WTC11 (cell line): ENCODE measurements around the gene SIRT2. TPM values are rescaled to one million over a fixed set of nuclear protein-coding genes. Genes with fewer than 3 reads are reported as not detected.

Experiments
- ATF6 ChIP-seq: sonication (generic); formaldehyde crosslinking; IDR thresholded peaks from 2 replicates; pipeline ENCODE4 v1.8.1; 2023; ENCODE audit warnings: mild to moderate bottlenecking, missing genetic modification reagents
- E2F5 ChIP-seq: sonication (generic); formaldehyde crosslinking; IDR thresholded peaks from 2 replicates; pipeline ENCODE4 v1.8.1; 2022; ENCODE audit warnings: mild to moderate bottlenecking, moderate library complexity, missing genetic modification reagents
- ELF4 ChIP-seq: sonication (generic); formaldehyde crosslinking; IDR thresholded peaks from 2 replicates; pipeline ENCODE4 v1.8.1; 2022; ENCODE audit warnings: low read depth, mild to moderate bottlenecking, moderate library complexity, missing genetic modification reagents
- FOXJ3 ChIP-seq: sonication (generic); formaldehyde crosslinking; IDR thresholded peaks from 2 replicates; pipeline ENCODE4 v1.9.0; 2021; ENCODE audit warnings: missing genetic modification reagents, mild to moderate bottlenecking, borderline replicate concordance
- GABPB1 ChIP-seq: sonication (generic); formaldehyde crosslinking; IDR thresholded peaks from 2 replicates; pipeline ENCODE4 v1.8.1; 2023; ENCODE audit warnings: mild to moderate bottlenecking, missing genetic modification reagents
- GRHL2 ChIP-seq: fragments of 250-450 bp; sonication (Bioruptor Pico); IDR thresholded peaks from 2 replicates; pipeline ENCODE4 v1.8.0; 2022; ENCODE audit warnings: mild to moderate bottlenecking, moderate library complexity; ENCODE audit not compliant: insufficient replicate concordance, severe bottlenecking
- GTF2I ChIP-seq: fragments of 250-450 bp; sonication (Bioruptor Pico); conservative IDR thresholded peaks from 2 replicates; pipeline ENCODE4 v1.4.0; 2021; ENCODE audit warnings: mild to moderate bottlenecking
- IRF2 ChIP-seq: sonication (generic); formaldehyde crosslinking; IDR thresholded peaks from 2 replicates; pipeline ENCODE4 v1.8.0; 2022; ENCODE audit warnings: low read depth, missing genetic modification reagents, borderline replicate concordance
- JUN ChIP-seq: sonication (generic); formaldehyde crosslinking; IDR thresholded peaks from 2 replicates; pipeline ENCODE4 v1.8.0; 2023; ENCODE audit warnings: mild to moderate bottlenecking, missing genetic modification reagents
- NFYB ChIP-seq: sonication (generic); formaldehyde crosslinking; conservative IDR thresholded peaks from 2 replicates; pipeline ENCODE4 v1.8.0; 2022; ENCODE audit warnings: low read depth, missing genetic modification reagents
- PREB ChIP-seq: sonication (generic); formaldehyde crosslinking; IDR thresholded peaks from 2 replicates; pipeline ENCODE4 v1.8.1; 2022; ENCODE audit warnings: mild to moderate bottlenecking, missing genetic modification reagents, moderate library complexity, borderline replicate concordance
- SOX15 ChIP-seq: fragments of 250-450 bp; sonication (Bioruptor Pico); IDR thresholded peaks from 2 replicates; pipeline ENCODE4 v1.9.0; 2021; ENCODE audit warnings: mild to moderate bottlenecking
- SP1 ChIP-seq: sonication (generic); formaldehyde crosslinking; conservative IDR thresholded peaks from 2 replicates; pipeline ENCODE4 v1.8.1; 2022; ENCODE audit warnings: missing genetic modification reagents
- TEAD1 ChIP-seq: sonication (generic); formaldehyde crosslinking; IDR thresholded peaks from 2 replicates; pipeline ENCODE4 v1.8.0; 2022; ENCODE audit warnings: mild to moderate bottlenecking, missing genetic modification reagents
- TP53 ChIP-seq: sonication (generic); formaldehyde crosslinking; IDR thresholded peaks from 2 replicates; pipeline ENCODE4 v1.8.1; 2023; ENCODE audit warnings: mild to moderate bottlenecking, missing genetic modification reagents
- ZNF263 ChIP-seq: sonication (generic); formaldehyde crosslinking; IDR thresholded peaks from 2 replicates; pipeline ENCODE4 v1.8.1; 2022; ENCODE audit warnings: low read depth, mild to moderate bottlenecking, moderate library complexity, missing genetic modification reagents
- ZNF317 ChIP-seq: sonication (generic); formaldehyde crosslinking; IDR thresholded peaks from 2 replicates; pipeline ENCODE4 v1.8.1; 2023; ENCODE audit warnings: low read depth, mild to moderate bottlenecking, moderate library complexity, missing genetic modification reagents, borderline replicate concordance
- ZNF396 ChIP-seq: fragments of 250-450 bp; sonication (Bioruptor Pico); IDR thresholded peaks from 2 replicates; pipeline ENCODE4 v1.8.0; 2021; ENCODE audit warnings: mild to moderate bottlenecking, moderate library complexity, borderline replicate concordance
- ZNF416 ChIP-seq: fragments of 250-450 bp; sonication (Bioruptor Pico); IDR thresholded peaks from 2 replicates; pipeline ENCODE4 v1.9.0; 2021; ENCODE audit warnings: mild to moderate bottlenecking, inconsistent platforms
- total RNA-seq: library from RNA; stranded (reverse); gene quantifications from 3 replicates; pipeline ENCODE4 v1.2.3, GENCODE V29; 2021
- TF ChIP-seq, protein P1 (sequence below): fragments of 250-450 bp; sonication (Bioruptor Pico); IDR thresholded peaks from 2 replicates; pipeline ENCODE4 v1.9.0; 2021; ENCODE audit warnings: mild to moderate bottlenecking, borderline replicate concordance
- TF ChIP-seq, protein P2 (sequence below): fragments of 250-450 bp; sonication (Bioruptor Pico); IDR thresholded peaks from 2 replicates; pipeline ENCODE4 v1.8.0; 2021; ENCODE audit warnings: mild to moderate bottlenecking
- TF ChIP-seq, protein P3 (sequence below): sonication (generic); formaldehyde crosslinking; IDR thresholded peaks from 2 replicates; pipeline ENCODE4 v1.8.1; 2023; ENCODE audit warnings: mild to moderate bottlenecking, missing genetic modification reagents
- TF ChIP-seq, protein P4 (sequence below): fragments of 250-450 bp; sonication (Bioruptor Pico); IDR thresholded peaks from 2 replicates; pipeline ENCODE4 v1.9.0; 2021; ENCODE audit warnings: mild to moderate bottlenecking

The SIRT2 gene
- total RNA-seq, 1 experiment from 2014 or later = 9.5 TPM

DNA sequence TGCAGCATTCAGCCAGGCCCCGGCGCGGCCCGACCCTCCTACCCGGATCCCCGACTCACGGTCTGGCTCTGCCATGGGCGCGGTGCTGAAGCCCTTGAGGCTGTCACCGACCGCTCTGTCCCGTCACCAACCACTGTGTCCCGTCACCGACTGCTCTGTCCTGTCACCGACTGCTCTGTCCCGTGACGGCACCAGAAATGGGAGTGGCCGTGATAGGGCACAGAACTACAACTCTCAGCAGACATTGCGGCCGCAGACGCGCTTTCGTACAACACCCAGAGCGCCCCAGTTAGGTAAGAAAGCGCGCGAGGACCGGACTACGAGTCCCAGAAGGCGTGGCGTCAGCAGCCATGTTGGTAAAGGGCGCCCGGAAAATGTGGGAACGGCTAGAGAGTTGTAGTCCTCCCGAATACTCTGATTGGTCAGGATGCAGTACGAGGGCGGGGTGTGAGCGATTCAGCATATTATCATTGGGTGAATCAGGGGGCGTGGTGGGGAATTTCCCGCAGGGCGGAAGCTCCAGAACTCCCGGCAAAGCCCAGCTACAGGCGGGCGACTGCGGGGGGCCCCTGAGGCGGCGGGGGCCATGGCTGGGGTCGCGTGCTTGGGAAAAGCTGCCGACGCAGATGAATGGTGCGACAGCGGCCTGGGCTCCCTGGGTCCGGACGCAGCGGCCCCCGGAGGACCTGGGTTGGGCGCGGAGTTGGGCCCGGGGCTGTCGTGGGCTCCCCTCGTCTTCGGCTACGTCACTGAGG, at the start of gene SIRT2, which contains the start of gene NFKBIB (continued):
- TF ChIP-seq GRHL2 (CRISPR knock-in tag) = no peak
- TF ChIP-seq, protein P1, sequence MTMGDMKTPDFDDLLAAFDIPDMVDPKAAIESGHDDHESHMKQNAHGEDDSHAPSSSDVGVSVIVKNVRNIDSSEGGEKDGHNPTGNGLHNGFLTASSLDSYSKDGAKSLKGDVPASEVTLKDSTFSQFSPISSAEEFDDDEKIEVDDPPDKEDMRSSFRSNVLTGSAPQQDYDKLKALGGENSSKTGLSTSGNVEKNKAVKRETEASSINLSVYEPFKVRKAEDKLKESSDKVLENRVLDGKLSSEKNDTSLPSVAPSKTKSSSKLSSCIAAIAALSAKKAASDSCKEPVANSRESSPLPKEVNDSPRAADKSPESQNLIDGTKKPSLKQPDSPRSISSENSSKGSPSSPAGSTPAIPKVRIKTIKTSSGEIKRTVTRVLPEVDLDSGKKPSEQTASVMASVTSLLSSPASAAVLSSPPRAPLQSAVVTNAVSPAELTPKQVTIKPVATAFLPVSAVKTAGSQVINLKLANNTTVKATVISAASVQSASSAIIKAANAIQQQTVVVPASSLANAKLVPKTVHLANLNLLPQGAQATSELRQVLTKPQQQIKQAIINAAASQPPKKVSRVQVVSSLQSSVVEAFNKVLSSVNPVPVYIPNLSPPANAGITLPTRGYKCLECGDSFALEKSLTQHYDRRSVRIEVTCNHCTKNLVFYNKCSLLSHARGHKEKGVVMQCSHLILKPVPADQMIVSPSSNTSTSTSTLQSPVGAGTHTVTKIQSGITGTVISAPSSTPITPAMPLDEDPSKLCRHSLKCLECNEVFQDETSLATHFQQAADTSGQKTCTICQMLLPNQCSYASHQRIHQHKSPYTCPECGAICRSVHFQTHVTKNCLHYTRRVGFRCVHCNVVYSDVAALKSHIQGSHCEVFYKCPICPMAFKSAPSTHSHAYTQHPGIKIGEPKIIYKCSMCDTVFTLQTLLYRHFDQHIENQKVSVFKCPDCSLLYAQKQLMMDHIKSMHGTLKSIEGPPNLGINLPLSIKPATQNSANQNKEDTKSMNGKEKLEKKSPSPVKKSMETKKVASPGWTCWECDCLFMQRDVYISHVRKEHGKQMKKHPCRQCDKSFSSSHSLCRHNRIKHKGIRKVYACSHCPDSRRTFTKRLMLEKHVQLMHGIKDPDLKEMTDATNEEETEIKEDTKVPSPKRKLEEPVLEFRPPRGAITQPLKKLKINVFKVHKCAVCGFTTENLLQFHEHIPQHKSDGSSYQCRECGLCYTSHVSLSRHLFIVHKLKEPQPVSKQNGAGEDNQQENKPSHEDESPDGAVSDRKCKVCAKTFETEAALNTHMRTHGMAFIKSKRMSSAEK (CRISPR knock-in tag) = no peak
- no peak for TF ChIP-seq ELF4 (CRISPR knock-in tag)
- TF ChIP-seq SOX15 (CRISPR knock-in tag) = no peak
- TF ChIP-seq ZNF396 = no peak
- TF ChIP-seq, protein P2, sequence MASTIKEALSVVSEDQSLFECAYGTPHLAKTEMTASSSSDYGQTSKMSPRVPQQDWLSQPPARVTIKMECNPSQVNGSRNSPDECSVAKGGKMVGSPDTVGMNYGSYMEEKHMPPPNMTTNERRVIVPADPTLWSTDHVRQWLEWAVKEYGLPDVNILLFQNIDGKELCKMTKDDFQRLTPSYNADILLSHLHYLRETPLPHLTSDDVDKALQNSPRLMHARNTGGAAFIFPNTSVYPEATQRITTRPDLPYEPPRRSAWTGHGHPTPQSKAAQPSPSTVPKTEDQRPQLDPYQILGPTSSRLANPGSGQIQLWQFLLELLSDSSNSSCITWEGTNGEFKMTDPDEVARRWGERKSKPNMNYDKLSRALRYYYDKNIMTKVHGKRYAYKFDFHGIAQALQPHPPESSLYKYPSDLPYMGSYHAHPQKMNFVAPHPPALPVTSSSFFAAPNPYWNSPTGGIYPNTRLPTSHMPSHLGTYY (CRISPR knock-in tag) = no peak
- peak; percentile 29; the same call in 1 of the 2 replicates for TF ChIP-seq ZNF263 (CRISPR knock-in tag)
- no peak for TF ChIP-seq IRF2 (CRISPR knock-in tag)
- no peak for TF ChIP-seq ATF6
- no peak for TF ChIP-seq FOXJ3 (CRISPR knock-in tag)
- TF ChIP-seq JUN (CRISPR knock-in tag) = no peak
- TF ChIP-seq TEAD1 = no peak
- no peak for TF ChIP-seq GTF2I (CRISPR knock-in tag)
- TF ChIP-seq, protein P3, sequence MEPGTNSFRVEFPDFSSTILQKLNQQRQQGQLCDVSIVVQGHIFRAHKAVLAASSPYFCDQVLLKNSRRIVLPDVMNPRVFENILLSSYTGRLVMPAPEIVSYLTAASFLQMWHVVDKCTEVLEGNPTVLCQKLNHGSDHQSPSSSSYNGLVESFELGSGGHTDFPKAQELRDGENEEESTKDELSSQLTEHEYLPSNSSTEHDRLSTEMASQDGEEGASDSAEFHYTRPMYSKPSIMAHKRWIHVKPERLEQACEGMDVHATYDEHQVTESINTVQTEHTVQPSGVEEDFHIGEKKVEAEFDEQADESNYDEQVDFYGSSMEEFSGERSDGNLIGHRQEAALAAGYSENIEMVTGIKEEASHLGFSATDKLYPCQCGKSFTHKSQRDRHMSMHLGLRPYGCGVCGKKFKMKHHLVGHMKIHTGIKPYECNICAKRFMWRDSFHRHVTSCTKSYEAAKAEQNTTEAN (CRISPR knock-in tag) = 0 out of 2 replicates have a peak, but pooled peaks have one; percentile 32
- TF ChIP-seq, protein P4, sequence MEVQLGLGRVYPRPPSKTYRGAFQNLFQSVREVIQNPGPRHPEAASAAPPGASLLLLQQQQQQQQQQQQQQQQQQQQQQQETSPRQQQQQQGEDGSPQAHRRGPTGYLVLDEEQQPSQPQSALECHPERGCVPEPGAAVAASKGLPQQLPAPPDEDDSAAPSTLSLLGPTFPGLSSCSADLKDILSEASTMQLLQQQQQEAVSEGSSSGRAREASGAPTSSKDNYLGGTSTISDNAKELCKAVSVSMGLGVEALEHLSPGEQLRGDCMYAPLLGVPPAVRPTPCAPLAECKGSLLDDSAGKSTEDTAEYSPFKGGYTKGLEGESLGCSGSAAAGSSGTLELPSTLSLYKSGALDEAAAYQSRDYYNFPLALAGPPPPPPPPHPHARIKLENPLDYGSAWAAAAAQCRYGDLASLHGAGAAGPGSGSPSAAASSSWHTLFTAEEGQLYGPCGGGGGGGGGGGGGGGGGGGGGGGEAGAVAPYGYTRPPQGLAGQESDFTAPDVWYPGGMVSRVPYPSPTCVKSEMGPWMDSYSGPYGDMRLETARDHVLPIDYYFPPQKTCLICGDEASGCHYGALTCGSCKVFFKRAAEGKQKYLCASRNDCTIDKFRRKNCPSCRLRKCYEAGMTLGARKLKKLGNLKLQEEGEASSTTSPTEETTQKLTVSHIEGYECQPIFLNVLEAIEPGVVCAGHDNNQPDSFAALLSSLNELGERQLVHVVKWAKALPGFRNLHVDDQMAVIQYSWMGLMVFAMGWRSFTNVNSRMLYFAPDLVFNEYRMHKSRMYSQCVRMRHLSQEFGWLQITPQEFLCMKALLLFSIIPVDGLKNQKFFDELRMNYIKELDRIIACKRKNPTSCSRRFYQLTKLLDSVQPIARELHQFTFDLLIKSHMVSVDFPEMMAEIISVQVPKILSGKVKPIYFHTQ (CRISPR knock-in tag) = no peak
- TF ChIP-seq GABPB1 (CRISPR knock-in tag) = peak; percentile 72; the same call in 1 of the 2 replicates
- TF ChIP-seq E2F5 (CRISPR knock-in tag) = peak; percentile 40; the same call in 1 of the 2 replicates
- no peak for TF ChIP-seq ZNF416
- no peak for TF ChIP-seq PREB
- peak; percentile 98 for TF ChIP-seq SP1 (CRISPR knock-in tag)
- no peak for TF ChIP-seq TP53 (CRISPR knock-in tag)
- TF ChIP-seq NFYB (CRISPR knock-in tag) = peak; percentile 100
- no peak for TF ChIP-seq ZNF317 (CRISPR knock-in tag)
